AG04450 (cell line): ENCODE data around the gene SLC27A3. TPM values are rescaled to one million over a fixed set of nuclear protein-coding genes. Genes with fewer than 3 reads are reported as not detected.
"Not testable (repeated sequence)": the region's sequence is repeated elsewhere in the genome, so short reads cannot be mapped to it uniquely, and the experiment has no call there.

Experiments
- CTCF ChIA-PET: fragments of 300-600, 350-600 bp; formaldehyde crosslinking; extraction: SDS; loops from one replicate; lab custom pipeline; 2022; ENCODE audit warnings: antibody characterized with exemption, inconsistent platforms; lab: Charles Lee
- POLR2A ChIA-PET: fragments of 350-600 bp; formaldehyde crosslinking; extraction: SDS; loops from one replicate; lab custom pipeline; 2021; ENCODE audit warnings: antibody characterized with exemption, inconsistent platforms; lab: Yijun Ruan, JAX
- DNase-seq: peaks from one replicate; pipeline ENCODE4 v3.0.0-alpha.2; 2011; ENCODE audit warnings: low read depth, low spot score
- H3K27ac ChIP-seq: one replicate; pipeline ENCODE4 v1.5.1; 2012; ENCODE audit warnings: low read depth, low read length, control low read depth
- H3K27me3 ChIP-seq: one replicate; pipeline ENCODE4 v1.6.0; 2012; ENCODE audit warnings: low read length; ENCODE audit not compliant: control insufficient read depth, insufficient read depth
- H3K4me3 ChIP-seq: 2 replicates; pipeline ENCODE4 v1.5.1; 2011; ENCODE audit warnings: mild to moderate bottlenecking, low read depth, low read length, control low read depth
- H3K9me3 ChIP-seq: 2 replicates; pipeline ENCODE4 v1.5.1; 2012; ENCODE audit warnings: low read length; ENCODE audit not compliant: control insufficient read depth, insufficient read depth
- CTCF ChIP-seq: IDR thresholded peaks from 2 replicates; pipeline ENCODE4 v1.5.1; 2011; ENCODE audit warnings: low read depth, low read length, control low read depth, inconsistent platforms
- polyA plus RNA-seq: library from polyadenylated mRNA; depleted of rRNA; stranded (reverse); fragments of >200 nt; gene quantifications from 2 replicates; pipeline ENCODE4 v1.2.3, GENCODE V29; 2011

SLC27A3 gene
- polyA plus RNA-seq, 1 experiment, result 9.9 TPM

GRCh38 chr1:153760440-153760839, 14.8 kb upstream of the SLC27A3 start:
- H3K9me3 ChIP-seq, result no peaks in the 10 kb centered on the region
- H3K27ac ChIP-seq, result no peak overlapping the region
- H3K4me3 ChIP-seq, result no peak overlapping the region
- no peaks in the 10 kb centered on the region for H3K27me3 ChIP-seq
- ChIA-PET POLR2A (no interaction called here), CTCF (interaction anchor here (1.0 kb wide), 1 partner anchor 11 kb away, joined by 3 read pairs; no protein-coding TSS in a partner anchor)
- TF ChIP-seq CTCF, result no peak
- no peak for DNase-seq

- Histone ChIP-seq H3K27ac (no peak overlapping the region), H3K9me3 (no peaks in the 10 kb centered on the region), H3K4me3 (no peak overlapping the region), H3K27me3 (no peaks in the 10 kb centered on the region)
- ChIA-PET CTCF (interaction anchor here (0.9 kb wide), 1 partner anchor 9 kb away, joined by 3 read pairs; no protein-coding TSS in a partner anchor), POLR2A (no interaction called here)
- no peak for DNase-seq
- TF ChIP-seq CTCF, result no peak
Observed at GRCh38 chr1:153763365-153764225, 11.6 kb upstream of the SLC27A3 start.

GRCh38 chr1:153764310-153764709, 10.9 kb upstream of the SLC27A3 start:
- ChIA-PET POLR2A (no interaction called here), CTCF (interaction anchor here (0.8 kb wide), 1 partner anchor 14 kb away, joined by 3 read pairs; no protein-coding TSS in a partner anchor)
- no peaks in the 10 kb centered on the region for H3K9me3 ChIP-seq
- DNase-seq, result no peak
- H3K27me3 ChIP-seq, result no peaks in the 10 kb centered on the region
- H3K4me3 ChIP-seq, result no peak overlapping the region
- no peak overlapping the region for H3K27ac ChIP-seq
- no peak for TF ChIP-seq CTCF

GRCh38 chr1:153766663-153767062, 8.5 kb upstream of the SLC27A3 start:
- H3K9me3 ChIP-seq, H3K4me3 ChIP-seq, H3K27ac ChIP-seq, DNase-seq, H3K27me3 ChIP-seq: not testable (repeated sequence)
- ChIA-PET CTCF (interaction anchor here (1.4 kb wide), 1 partner anchor 18 kb away, joined by 4 read pairs; no protein-coding TSS in a partner anchor), POLR2A (interaction anchor here (0.6 kb wide), 1 partner anchor 15 kb away, joined by 5 read pairs; no protein-coding TSS in a partner anchor)

GRCh38 chr1:153767519-153767918, 7.7 kb upstream of the SLC27A3 start:
- Histone ChIP-seq H3K27ac (no peak overlapping the region), H3K4me3 (no peak overlapping the region), H3K9me3 (no peaks in the 10 kb centered on the region), H3K27me3 (no peaks in the 10 kb centered on the region)
- DNase-seq, result no peak
- CTCF ChIA-PET, result interaction anchor here (1.4 kb wide), 1 partner anchor 19 kb away, joined by 4 read pairs; no protein-coding TSS in a partner anchor
- POLR2A ChIA-PET, result no interaction called here
- no peak for TF ChIP-seq CTCF
